ENCODE results near the gene MMP28.

- no peak for TF ChIP-seq POLR2A (IDR thresholded peaks at IDR 0.05; ENCODE audit: low read depth, low read length)
- TF ChIP-seq TAF1 (IDR thresholded peaks at IDR 0.05; ENCODE audit: borderline replicate concordance, low read depth, low read length): no peak
- TF ChIP-seq POLR2AphosphoS5 (IDR thresholded peaks at IDR 0.05; ENCODE audit: low read depth, low read length): no peak
These were observed 22.3 kb downstream of the MMP28 start for GRCh38 chr17:35773129-35773528.

Measured in GM12892 (cell line).